Bronchus fibroblast of lung (primary cell): ENCODE measurements around the gene MAST1. TPM values are rescaled to one million over a fixed set of nuclear protein-coding genes. Genes with fewer than 3 reads are reported as not detected.

Source experiments
- total RNA-seq: library from RNA; depleted of rRNA; stranded (reverse); fragments of >200 nt; gene quantifications from 2 replicates; pipeline ENCODE4 v1.2.3, GENCODE V29; 2015

Gene MAST1
- 0.17 and 0.89 TPM in 2 replicates for total RNA-seq

GRCh38 chr19:12838182-12838885 is at the start of gene MAST1:
Gene MAST1, plus strand, starts transcription at chr19:12838515. Its CDS starts 58 bp downstream, at chr19:12838573.

GRCh38 chr19:12791345-12792050 is 46.8 kb upstream of the MAST1 start, which contains the start of gene JUNB:
Gene JUNB, plus strand, starts transcription at chr19:12791486. Its CDS starts 286 bp downstream, at chr19:12791772.

GRCh38 chr19:12801466-12802266 is 36.6 kb upstream of the MAST1 start, which contains the start of the genes PRDX2 and THSD8:
Gene PRDX2, minus strand, starts transcription at chr19:12801800. Its CDS starts 539 bp downstream, at chr19:12801261.
Gene THSD8, plus strand, starts transcription at chr19:12802069. Its CDS starts 3 bp downstream, at chr19:12802072.

GRCh38 chr19:12806242-12807081 is 31.9 kb upstream of the MAST1 start, which contains the start of gene RNASEH2A:
Gene RNASEH2A, plus strand, starts transcription at chr19:12806584. Its CDS starts 90 bp downstream, at chr19:12806674.

GRCh38 chr19:12834566-12834943 is 3.8 kb upstream of the MAST1 start, which contains the start of gene RTBDN:
Gene RTBDN, minus strand, starts transcription at chr19:12834579. Its CDS starts 4,600 bp downstream, at chr19:12829979.

GRCh38 chr19:12881172-12881808 is 43.0 kb downstream of the MAST1 start, which contains the start of gene DNASE2:
Gene DNASE2, minus strand, starts transcription at chr19:12881449. Its CDS starts 74 bp downstream, at chr19:12881375.

GRCh38 chr19:12886969-12887747 is 48.8 kb downstream of the MAST1 start, which contains the start of gene KLF1:
Gene KLF1, minus strand, starts transcription at chr19:12887201. Its CDS starts 61 bp downstream, at chr19:12887140.

GRCh38 chr19:12890787-12891552 is 52.7 kb downstream of the MAST1 start, which contains the start of gene GCDH:
Gene GCDH, plus strand, starts transcription at chr19:12891160. Its CDS starts 145 bp downstream, at chr19:12891305.

Other genes with a start within 250 kb of the MAST1 start
- gene ZNF490, start 227.7 kb upstream of the MAST1 start, total RNA-seq: 5.6 and 5.7 TPM in 2 replicates
- gene ZNF791, start 227.6 kb upstream of the MAST1 start, total RNA-seq: 5.5 and 5.8 TPM in 2 replicates
- gene MAN2B1, start 171.8 kb upstream of the MAST1 start, total RNA-seq: 38.1 and 48.3 TPM in 2 replicates
- gene WDR83, start 171.7 kb upstream of the MAST1 start, total RNA-seq: 11.9 and 12.5 TPM in 2 replicates
- gene DHPS, start 156.6 kb upstream of the MAST1 start, total RNA-seq: 86.8 and 95.9 TPM in 2 replicates
- not detected in 2 replicates for gene GNG14, start 150.5 kb upstream of the MAST1 start, total RNA-seq
- gene FBXW9, start 141.9 kb upstream of the MAST1 start, total RNA-seq: 15.1 and 16.1 TPM in 2 replicates
- gene TNPO2, start 114.6 kb upstream of the MAST1 start, total RNA-seq: 19.3 and 22.4 TPM in 2 replicates
- 361 and 399 TPM in 2 replicates for gene TRIR, start 103.8 kb upstream of the MAST1 start, total RNA-seq
- gene GET3, start 101.0 kb upstream of the MAST1 start, total RNA-seq: 122 and 149 TPM in 2 replicates
- not detected in 2 replicates for gene BEST2, start 86.7 kb upstream of the MAST1 start, total RNA-seq
- gene HOOK2, start 63.0 kb upstream of the MAST1 start, total RNA-seq: 7.0 and 10.9 TPM in 2 replicates
- gene JUNB, start 47.0 kb upstream of the MAST1 start, total RNA-seq: 96.3 and 105 TPM in 2 replicates
- gene PRDX2, start 36.7 kb upstream of the MAST1 start, total RNA-seq: 409 and 461 TPM in 2 replicates
- not detected in 2 replicates for gene THSD8, start 36.4 kb upstream of the MAST1 start, total RNA-seq
- gene RNASEH2A, start 31.9 kb upstream of the MAST1 start, total RNA-seq: 57.0 and 62.4 TPM in 2 replicates
- not detected in 2 replicates for gene RTBDN, start 3.9 kb upstream of the MAST1 start, total RNA-seq
- 21.3 and 28.6 TPM in 2 replicates for gene DNASE2, start 42.9 kb downstream of the MAST1 start, total RNA-seq
- 0.17 TPM in 1 of 2 replicates, not detected in the other for gene KLF1, start 48.7 kb downstream of the MAST1 start, total RNA-seq
- 49.1 and 51.1 TPM in 2 replicates for gene GCDH, start 52.6 kb downstream of the MAST1 start, total RNA-seq
- 0.74 and 0.84 TPM in 2 replicates for gene SYCE2, start 80.8 kb downstream of the MAST1 start, total RNA-seq
- 72.5 and 72.7 TPM in 2 replicates for gene FARSA, start 95.2 kb downstream of the MAST1 start, total RNA-seq
- gene CALR, start 100.1 kb downstream of the MAST1 start, total RNA-seq: 1,083 and 1,086 TPM in 2 replicates
- gene RAD23A, start 107.3 kb downstream of the MAST1 start, total RNA-seq: 138 and 145 TPM in 2 replicates
- gene GADD45GIP1, start 118.7 kb downstream of the MAST1 start, total RNA-seq: 63.0 and 81.9 TPM in 2 replicates
- not detected in 2 replicates for gene DAND5, start 131.1 kb downstream of the MAST1 start, total RNA-seq
- 41.0 and 42.9 TPM in 2 replicates for gene NFIX, start 157.0 kb downstream of the MAST1 start, total RNA-seq